Neural progenitor cell (in vitro differentiated cells): Measurements from ENCODE around the gene CD59. TPM values are rescaled to one million over a fixed set of nuclear protein-coding genes. Genes with fewer than 3 reads are reported as not detected.
A peak's percentile ranks its signal among the peaks of the same experiment; 100 is the strongest.

ENCODE experiments used
- DNase-seq: peaks from one replicate; pipeline ENCODE4 v3.0.0-alpha.2; 2016; ENCODE audit warnings: low spot score
- H2AFZ ChIP-seq: fragments of 200-600 bp; sonication (generic); replicated peaks from 2 replicates; pipeline ENCODE4 v1.6.1; 2016; ENCODE audit warnings: antibody characterized with exemption
- H3F3A ChIP-seq: fragments of 200-600 bp; sonication (generic); 2 replicates; pipeline ENCODE4 v1.6.1; 2016; ENCODE audit warnings: antibody characterized with exemption, low read depth
- H3K27ac ChIP-seq: fragments of 200-600 bp; sonication (generic); 2 replicates; pipeline ENCODE4 v1.5.1; 2016; ENCODE audit warnings: mild to moderate bottlenecking
- H3K27me3 ChIP-seq: fragments of 200-600 bp; sonication (generic); 2 replicates; pipeline ENCODE4 v1.6.1; 2016; ENCODE audit warnings: mild to moderate bottlenecking, moderate library complexity
- H3K36me3 ChIP-seq: fragments of 200-600 bp; sonication (generic); 2 replicates; pipeline ENCODE4 v1.5.1; 2016
- H3K4me1 ChIP-seq: fragments of 200-600 bp; sonication (generic); 2 replicates; pipeline ENCODE4 v1.6.1; 2016; ENCODE audit warnings: mixed run types
- H3K4me2 ChIP-seq: fragments of 200-600 bp; sonication (generic); 2 replicates; pipeline ENCODE4 v1.6.1; 2016
- H3K4me3 ChIP-seq: fragments of 200-600 bp; sonication (generic); 2 replicates; pipeline ENCODE4 v1.5.1; 2016
- H3K79me2 ChIP-seq: fragments of 200-600 bp; sonication (generic); 2 replicates; pipeline ENCODE4 v1.6.1; 2016; ENCODE audit warnings: low read depth
- H3K9ac ChIP-seq: fragments of 200-600 bp; sonication (generic); 2 replicates; pipeline ENCODE4 v1.6.1; 2016
- H3K9me3 ChIP-seq: fragments of 200-600 bp; sonication (generic); 2 replicates; pipeline ENCODE4 v1.5.1; 2016; ENCODE audit warnings: low read depth
- H4K20me1 ChIP-seq: fragments of 200-600 bp; sonication (generic); 2 replicates; pipeline ENCODE4 v1.6.1; 2016; ENCODE audit warnings: low read depth
- H3K27ac Mint-ChIP-seq: 3 replicates; pipeline ENCODE4 v1.8.0; 2021; ENCODE audit warnings: mixed read lengths
- H3K27me3 Mint-ChIP-seq: 2 replicates; pipeline ENCODE4 v1.8.0; 2022; ENCODE audit warnings: low read depth, mild to moderate bottlenecking, inconsistent platforms, moderate library complexity, mixed read lengths; ENCODE audit not compliant: insufficient read depth
- H3K36me3 Mint-ChIP-seq: 3 replicates; pipeline ENCODE4 v1.8.0; 2021; ENCODE audit warnings: mixed read lengths
- H3K4me1 Mint-ChIP-seq: 3 replicates; pipeline ENCODE4 v1.8.0; 2021; ENCODE audit warnings: mixed read lengths
- H3K4me3 Mint-ChIP-seq: 3 replicates; pipeline ENCODE4 v1.8.0; 2021; ENCODE audit warnings: mild to moderate bottlenecking, moderate library complexity, mixed read lengths
- H3K9me3 Mint-ChIP-seq: 3 replicates; pipeline ENCODE4 v1.8.0; 2020; ENCODE audit warnings: mixed read lengths
- CTCF ChIP-seq: fragments of 200-600 bp; sonication (generic); IDR thresholded peaks from 2 replicates; pipeline ENCODE4 v1.5.1; 2017; ENCODE audit warnings: antibody characterized with exemption, mild to moderate bottlenecking
- EZH2 ChIP-seq: fragments of 200-600 bp; sonication (generic); IDR thresholded peaks from 2 replicates; pipeline ENCODE4 v1.6.1; 2017; ENCODE audit warnings: antibody characterized with exemption, mild to moderate bottlenecking, moderate library complexity
- EZH2phosphoT487 ChIP-seq: fragments of 200-600 bp; sonication (generic); IDR thresholded peaks from 2 replicates; pipeline ENCODE4 v1.6.1; 2017; ENCODE audit warnings: antibody characterized with exemption
- total RNA-seq: library from RNA; depleted of rRNA; stranded (reverse); fragments of >200 nt; gene quantifications from 2 replicates; pipeline ENCODE4 v1.2.3, GENCODE V29; 2015; ENCODE audit warnings: low replicate concordance

Gene CD59
- total RNA-seq, 1 donor from 2014 or later: 74.7 TPM

DNA sequence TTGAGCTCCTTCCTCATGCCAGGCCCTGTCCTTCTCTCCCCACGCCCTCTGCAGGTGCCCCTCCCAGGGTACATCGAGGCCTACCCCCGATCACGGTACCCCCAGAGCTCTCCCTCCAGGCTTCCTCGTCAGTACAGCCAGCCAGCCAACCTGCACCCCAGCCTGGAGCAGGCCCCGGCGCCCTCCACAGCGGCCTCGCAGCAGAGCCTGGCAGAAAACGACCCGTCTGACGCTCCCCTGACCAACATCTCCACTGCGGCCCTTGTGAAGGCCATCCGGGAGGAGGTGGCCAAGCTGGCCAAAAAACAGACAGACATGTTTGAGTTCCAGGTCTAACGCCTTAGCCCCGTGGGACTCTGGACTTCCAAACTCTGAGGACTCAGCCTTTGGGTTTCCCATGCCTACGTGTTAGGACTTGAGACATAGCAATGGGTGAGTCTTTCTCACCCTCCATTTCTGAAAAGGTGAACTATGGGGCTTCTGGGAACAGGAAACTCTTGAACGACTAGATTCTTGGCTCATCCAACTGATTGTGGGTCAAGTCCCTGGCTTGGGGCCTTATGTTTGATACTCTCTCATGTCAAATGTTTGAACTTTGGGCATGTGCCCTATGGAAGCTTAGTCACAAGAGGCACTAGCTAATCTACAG is 68.3 kb downstream of the CD59 start:
- peaks cover 8% of the 10 kb centered on the region for H3K36me3 Mint-ChIP-seq
- no peak for TF ChIP-seq EZH2phosphoT487
- no peak for TF ChIP-seq CTCF
- no peak overlapping the region for H2AFZ ChIP-seq
- H3K27ac Mint-ChIP-seq: peak overlapping the region; percentile 68
- H3K27me3 ChIP-seq: no peaks in the 10 kb centered on the region
- H3K9me3 Mint-ChIP-seq: peaks cover 3% of the 10 kb centered on the region
- H3K9me3 ChIP-seq: no peaks in the 10 kb centered on the region
- H3K27me3 Mint-ChIP-seq: no peaks in the 10 kb centered on the region
- H3K4me1 Mint-ChIP-seq: peaks cover 52% of the 10 kb centered on the region
- no peak overlapping the region for H3K9ac ChIP-seq
- peaks cover 6% of the 10 kb centered on the region for H3K4me1 ChIP-seq
- no peaks in the 10 kb centered on the region for H3K36me3 ChIP-seq
- no peaks in the 10 kb centered on the region for H3K79me2 ChIP-seq
- H3F3A ChIP-seq: no peaks in the 10 kb centered on the region
- H3K4me3 Mint-ChIP-seq: no peak overlapping the region
- no peak overlapping the region for H3K4me2 ChIP-seq
- no peak for DNase-seq
- H3K27ac ChIP-seq: no peak overlapping the region
- no peaks in the 10 kb centered on the region for H4K20me1 ChIP-seq
- no peak overlapping the region for H3K4me3 ChIP-seq

- TF ChIP-seq EZH2phosphoT487: no peak
- TF ChIP-seq EZH2: no peak
- TF ChIP-seq CTCF: no peak
- no peak for DNase-seq
- peaks cover 46% of the 10 kb centered on the region for H3K4me1 Mint-ChIP-seq
These were observed 70.7 kb downstream of the CD59 start for GRCh38 chr11:33665350-33666106.

GRCh38 chr11:33664827-33665226 is 71.4 kb downstream of the CD59 start:
- H3F3A ChIP-seq: no peaks in the 10 kb centered on the region
- peaks cover 6% of the 10 kb centered on the region for H3K4me1 ChIP-seq
- Mint-ChIP-seq H3K36me3 (peaks cover 8% of the 10 kb centered on the region), H3K27ac (no peak overlapping the region), H3K27me3 (no peaks in the 10 kb centered on the region), H3K4me1 (peaks cover 42% of the 10 kb centered on the region), H3K4me3 (no peak overlapping the region), H3K9me3 (peaks cover 3% of the 10 kb centered on the region)
- no peak overlapping the region for H3K9ac ChIP-seq
- TF ChIP-seq CTCF (no peak), EZH2 (no peak), EZH2phosphoT487 (no peak)
- no peak overlapping the region for H3K27ac ChIP-seq
- H2AFZ ChIP-seq: no peak overlapping the region
- no peaks in the 10 kb centered on the region for H3K27me3 ChIP-seq
- no peaks in the 10 kb centered on the region for H3K36me3 ChIP-seq
- H3K79me2 ChIP-seq: no peaks in the 10 kb centered on the region
- no peak overlapping the region for H3K4me2 ChIP-seq
- no peaks in the 10 kb centered on the region for H3K9me3 ChIP-seq
- H3K4me3 ChIP-seq: no peak overlapping the region
- H4K20me1 ChIP-seq: no peaks in the 10 kb centered on the region
- DNase-seq: no peak

More at GRCh38 chr11:33665350-33666106, 70.7 kb downstream of the CD59 start:
- H3K27ac Mint-ChIP-seq: no peak overlapping the region
- H3K4me1 ChIP-seq: peaks cover 6% of the 10 kb centered on the region
- H3K27me3 ChIP-seq: no peaks in the 10 kb centered on the region
- H4K20me1 ChIP-seq: no peaks in the 10 kb centered on the region
- no peak overlapping the region for H3K27ac ChIP-seq
- no peaks in the 10 kb centered on the region for H3K36me3 ChIP-seq
- H3K79me2 ChIP-seq: no peaks in the 10 kb centered on the region
- peaks cover 8% of the 10 kb centered on the region for H3K36me3 Mint-ChIP-seq
- no peak overlapping the region for H3K4me3 ChIP-seq
- no peak overlapping the region for H3K4me3 Mint-ChIP-seq
- H3F3A ChIP-seq: no peaks in the 10 kb centered on the region
- H3K9ac ChIP-seq: no peak overlapping the region
- H2AFZ ChIP-seq: no peak overlapping the region
- no peak overlapping the region for H3K4me2 ChIP-seq
- H3K27me3 Mint-ChIP-seq: no peaks in the 10 kb centered on the region
- H3K9me3 ChIP-seq: no peaks in the 10 kb centered on the region
- H3K9me3 Mint-ChIP-seq: peaks cover 3% of the 10 kb centered on the region
